Stimulated activated CD8-positive, alpha-beta memory T cell treated with anti-CD3 and anti-CD28 coated beads, Interleukin-15, amount 100 ng/mL, for 1 hour (primary cell): Measurements from ENCODE around the gene ZNF740.
"Not testable (repeated sequence)": the region's sequence is repeated elsewhere in the genome, so short reads cannot be mapped to it uniquely, and the experiment has no call there.

ENCODE experiments used
- DNase-seq: peaks from one replicate; pipeline ENCODE4 v3.0.0-alpha.2; 2020; ENCODE audit warnings: low read depth

Gene ZNF740

GRCh38 chr12:53173085-53173715 is 7.3 kb upstream of the ZNF740 start:
- no peak for DNase-seq

- DNase-seq: no peak
Observed at GRCh38 chr12:53174881-53175491, 5.5 kb upstream of the ZNF740 start.

- DNase-seq: no peak
Observed at GRCh38 chr12:53176750-53177149, 3.8 kb upstream of the ZNF740 start.

GRCh38 chr12:53177447-53177846 is 3.1 kb upstream of the ZNF740 start:
- DNase-seq: not testable (repeated sequence)

- DNase-seq: not testable (repeated sequence)
Observed at GRCh38 chr12:53178803-53179202, 1.7 kb upstream of the ZNF740 start.

- no peak for DNase-seq
Observed at GRCh38 chr12:53179687-53180219, 769 bp upstream of the ZNF740 start.

GRCh38 chr12:53180931-53181645 is 566 bp downstream of the ZNF740 start:
- peak; percentile 51 for DNase-seq

GRCh38 chr12:53181935-53182334 is 1.4 kb downstream of the ZNF740 start:
- DNase-seq: no peak

GRCh38 chr12:53182903-53183302 is 2.4 kb downstream of the ZNF740 start:
- DNase-seq: no peak

GRCh38 chr12:53184828-53185227 is 4.3 kb downstream of the ZNF740 start:
- no peak for DNase-seq

GRCh38 chr12:53185582-53186153 is 5.1 kb downstream of the ZNF740 start:
- no peak for DNase-seq

- DNase-seq: no peak
Observed at GRCh38 chr12:53186745-53187144, 6.2 kb downstream of the ZNF740 start.

GRCh38 chr12:53187145-53187899 is 6.8 kb downstream of the ZNF740 start:
- no peak for DNase-seq

GRCh38 chr12:53190108-53190729 is 9.7 kb downstream of the ZNF740 start:
- no peak for DNase-seq

GRCh38 chr12:53191096-53191884 is 10.8 kb downstream of the ZNF740 start:
- DNase-seq: no peak

GRCh38 chr12:53191885-53192530 is 11.5 kb downstream of the ZNF740 start:
- no peak for DNase-seq

GRCh38 chr12:53192531-53193021 is 12.1 kb downstream of the ZNF740 start:
- no peak for DNase-seq

- DNase-seq: no peak
Observed at GRCh38 chr12:53193040-53193439, 12.5 kb downstream of the ZNF740 start.

GRCh38 chr12:53193985-53194716 is 13.6 kb downstream of the ZNF740 start:
- DNase-seq: no peak
